Measurements from ENCODE around the gene RTEL1.

- TF ChIP-seq CTCF (IDR thresholded peaks at IDR 0.05) (no peak), TCF7L2 (IDR thresholded peaks at IDR 0.05; ENCODE audit: low read depth, low read length) (no peak), SIN3A (IDR thresholded peaks at IDR 0.05; ENCODE audit: borderline replicate concordance, insufficient read depth, low read depth, low read length) (no peak)
Observed at GRCh38 chr20:63741676-63742380, 83.7 kb downstream of the RTEL1 start.

Measured in Panc1 (cell line).